GM12875 (cell line): ENCODE data around the gene SHISA5.

Source experiments
- H3K4me3 ChIP-seq: one replicate; pipeline ENCODE4 v1.5.1; 2011; ENCODE audit warnings: low read depth, low read length, control low read depth
- TF ChIP-seq, protein P1 (sequence below): IDR thresholded peaks from 2 replicates; pipeline ENCODE4 v1.5.1; 2011; ENCODE audit warnings: low read depth, mild to moderate bottlenecking, control low read depth, inconsistent platforms, low read length, moderate library complexity, borderline replicate concordance; ENCODE audit not compliant: insufficient read depth

The SHISA5 gene

DNA sequence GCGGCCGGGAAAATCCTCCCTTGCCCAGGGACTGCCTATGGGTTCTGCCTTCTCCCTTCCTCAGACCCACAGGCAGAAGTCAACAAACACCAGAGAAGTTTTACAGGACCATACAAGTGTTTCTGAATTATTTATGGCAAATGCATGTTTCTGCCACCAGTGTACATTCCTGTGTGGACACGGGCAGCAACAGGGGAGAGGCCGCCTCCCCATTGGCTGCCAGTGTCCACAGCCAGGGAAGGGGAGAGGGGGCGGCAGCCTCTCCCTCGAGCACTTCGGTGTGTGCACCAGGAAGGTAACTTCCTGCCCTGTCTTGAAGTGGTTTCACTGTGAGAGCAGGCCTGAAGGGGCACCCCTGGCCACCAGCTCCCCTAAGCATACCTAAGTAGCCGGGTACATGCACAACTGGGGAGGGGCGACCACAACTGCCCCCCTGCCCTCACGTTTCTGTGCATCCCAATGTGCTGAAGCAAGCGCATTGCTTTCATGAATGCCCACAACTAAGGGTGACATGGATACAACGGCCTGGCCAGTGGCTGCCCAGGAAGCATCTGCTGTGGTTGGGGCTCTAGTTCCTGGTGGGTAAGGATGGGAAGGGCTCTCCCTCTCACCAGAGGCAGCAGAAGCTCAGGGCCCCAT lies 14.8 kb upstream of the SHISA5 start:
- TF ChIP-seq, protein P1, sequence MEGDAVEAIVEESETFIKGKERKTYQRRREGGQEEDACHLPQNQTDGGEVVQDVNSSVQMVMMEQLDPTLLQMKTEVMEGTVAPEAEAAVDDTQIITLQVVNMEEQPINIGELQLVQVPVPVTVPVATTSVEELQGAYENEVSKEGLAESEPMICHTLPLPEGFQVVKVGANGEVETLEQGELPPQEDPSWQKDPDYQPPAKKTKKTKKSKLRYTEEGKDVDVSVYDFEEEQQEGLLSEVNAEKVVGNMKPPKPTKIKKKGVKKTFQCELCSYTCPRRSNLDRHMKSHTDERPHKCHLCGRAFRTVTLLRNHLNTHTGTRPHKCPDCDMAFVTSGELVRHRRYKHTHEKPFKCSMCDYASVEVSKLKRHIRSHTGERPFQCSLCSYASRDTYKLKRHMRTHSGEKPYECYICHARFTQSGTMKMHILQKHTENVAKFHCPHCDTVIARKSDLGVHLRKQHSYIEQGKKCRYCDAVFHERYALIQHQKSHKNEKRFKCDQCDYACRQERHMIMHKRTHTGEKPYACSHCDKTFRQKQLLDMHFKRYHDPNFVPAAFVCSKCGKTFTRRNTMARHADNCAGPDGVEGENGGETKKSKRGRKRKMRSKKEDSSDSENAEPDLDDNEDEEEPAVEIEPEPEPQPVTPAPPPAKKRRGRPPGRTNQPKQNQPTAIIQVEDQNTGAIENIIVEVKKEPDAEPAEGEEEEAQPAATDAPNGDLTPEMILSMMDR = no peak
- H3K4me3 ChIP-seq = no peak overlapping the region

DNA sequence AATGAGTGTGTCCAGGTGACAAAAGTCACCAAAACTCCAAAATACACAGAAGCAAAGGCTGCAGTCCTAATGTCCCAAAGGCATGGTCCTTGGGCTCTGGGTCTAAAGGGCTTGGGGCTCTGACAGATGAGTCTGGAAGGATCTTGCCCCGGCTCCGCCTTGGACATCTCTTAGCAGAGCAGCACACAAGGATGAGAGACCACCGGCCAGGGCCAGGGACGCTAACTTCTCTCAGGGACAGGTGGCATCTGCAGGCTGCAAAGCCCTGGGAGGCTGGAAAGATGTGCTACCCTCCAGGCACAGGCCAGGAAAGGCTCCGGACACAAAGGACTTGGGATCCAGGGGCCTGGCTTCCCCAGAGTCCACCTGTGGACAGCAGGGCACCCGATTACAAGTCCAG lies 14.1 kb upstream of the SHISA5 start:
- TF ChIP-seq, protein P1 = no peak
- no peak overlapping the region for H3K4me3 ChIP-seq

DNA sequence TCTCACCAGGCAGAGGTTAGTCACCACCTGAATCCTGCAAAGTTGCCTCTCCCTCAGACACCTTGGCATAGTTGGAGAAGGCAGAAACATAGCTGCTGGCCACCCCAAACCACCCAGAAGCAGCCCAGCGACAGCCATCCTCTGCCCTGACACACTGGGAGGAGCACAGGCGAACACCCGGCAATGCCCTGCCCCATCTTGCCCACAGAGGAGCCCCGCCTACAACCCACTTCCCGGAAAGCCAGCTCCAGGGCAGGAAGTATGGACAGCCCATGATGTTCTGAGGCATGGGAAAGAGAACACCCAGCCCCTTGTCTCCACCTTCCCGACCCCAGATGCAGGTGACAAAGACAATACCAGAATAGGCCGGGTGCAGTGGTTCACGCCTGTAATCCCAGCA lies 12.6 kb upstream of the SHISA5 start:
- TF ChIP-seq, protein P1 = no peak
- H3K4me3 ChIP-seq = no peak overlapping the region

DNA sequence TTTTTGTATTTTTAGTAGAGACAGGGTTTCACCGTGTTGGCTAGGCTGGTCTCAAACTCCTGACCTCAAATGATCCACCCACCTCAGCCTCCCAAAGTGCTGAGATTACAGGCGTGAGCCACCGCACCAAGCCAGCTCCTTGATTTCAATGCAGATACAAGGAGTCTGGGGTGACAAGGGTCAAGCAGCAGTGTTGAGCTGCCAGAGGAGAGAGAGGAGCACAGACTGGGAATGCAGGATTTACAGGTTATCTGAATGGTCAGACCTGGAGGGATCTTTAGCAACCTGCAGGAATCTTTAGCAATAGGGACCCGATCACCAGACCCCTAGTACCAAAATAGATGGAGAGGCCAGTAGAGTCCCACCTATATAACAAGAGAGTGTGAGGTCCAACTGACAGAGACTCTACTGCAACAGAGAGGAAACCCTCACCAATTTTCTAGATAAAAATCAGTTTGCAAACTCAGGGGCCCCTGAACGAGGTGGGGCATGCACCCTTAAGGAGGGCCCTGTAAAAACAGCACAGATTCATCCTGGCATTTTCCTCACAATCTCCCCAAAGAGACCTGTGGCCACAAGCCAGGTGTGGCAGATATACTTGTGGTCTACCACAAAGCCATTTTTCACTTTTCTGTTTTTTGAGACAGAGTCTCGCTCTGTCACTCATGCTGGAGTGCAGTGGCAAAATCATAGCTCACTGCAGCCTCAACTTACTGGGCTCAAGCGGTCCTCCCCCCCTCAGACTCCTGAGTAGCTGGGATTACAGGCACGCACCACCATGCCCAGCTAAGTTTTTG lies 10.7 kb upstream of the SHISA5 start:
- TF ChIP-seq, protein P1 = no peak
- no peak overlapping the region for H3K4me3 ChIP-seq

DNA sequence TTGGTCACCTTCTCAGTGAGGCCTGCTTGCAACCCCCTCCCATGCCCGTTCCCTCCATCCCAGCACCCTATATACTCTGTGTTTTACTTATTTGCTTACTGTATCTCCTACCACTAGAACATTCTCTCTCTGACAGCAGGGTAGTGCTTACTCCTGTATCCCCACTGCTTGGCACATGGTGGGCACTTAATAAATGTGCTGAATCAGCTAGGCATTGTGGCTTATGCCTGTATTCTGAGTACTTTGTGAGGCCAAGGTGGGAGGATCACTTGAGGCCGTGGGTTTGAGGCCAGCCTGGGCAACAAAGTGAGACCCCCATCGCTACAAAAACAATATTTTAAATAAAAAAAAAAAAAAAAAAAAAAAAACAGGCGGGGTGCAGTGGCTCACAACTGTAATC lies 7.6 kb upstream of the SHISA5 start:
- no peak overlapping the region for H3K4me3 ChIP-seq
- TF ChIP-seq, protein P1 = no peak

DNA sequence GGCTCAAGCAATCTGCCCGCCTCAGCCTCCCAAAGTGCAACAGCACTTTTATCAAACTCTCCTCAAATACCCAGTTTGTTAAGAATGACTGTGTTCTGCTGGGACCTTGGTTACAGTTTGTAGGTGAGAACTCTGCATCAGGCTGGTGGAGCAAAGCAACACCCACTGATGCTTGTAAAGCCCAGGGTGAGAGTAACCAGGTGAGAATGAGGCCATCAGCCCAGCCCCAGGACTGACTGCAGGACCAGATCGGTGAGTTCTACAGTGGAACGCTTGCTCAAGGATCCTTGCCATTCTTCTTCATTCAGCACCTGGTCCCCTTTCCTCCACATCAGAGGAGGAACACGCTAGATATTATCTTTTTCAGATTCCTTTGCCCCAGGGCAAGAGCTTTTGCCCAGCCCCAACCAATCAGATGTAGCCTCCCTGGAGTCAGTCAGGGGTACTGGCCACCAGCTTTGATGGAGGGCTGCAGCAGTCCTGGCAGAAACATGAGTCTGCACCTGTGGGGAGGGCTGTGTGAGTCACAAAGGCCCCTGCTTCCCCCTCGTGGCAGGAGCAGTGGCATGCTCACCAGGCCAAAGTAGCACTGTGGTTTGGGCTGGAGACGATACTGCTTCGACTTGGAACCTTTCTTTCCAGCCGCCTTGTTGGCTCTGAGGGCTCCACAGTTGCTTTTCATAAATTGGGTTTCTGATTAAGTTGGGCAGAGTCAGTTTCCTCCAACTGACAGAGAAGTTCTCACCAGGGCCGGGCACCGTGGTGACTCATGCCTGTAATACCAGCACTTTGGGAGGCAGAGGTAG lies 3.5 kb upstream of the SHISA5 start:
- no peak overlapping the region for H3K4me3 ChIP-seq
- TF ChIP-seq, protein P1 = peak; percentile 83

DNA sequence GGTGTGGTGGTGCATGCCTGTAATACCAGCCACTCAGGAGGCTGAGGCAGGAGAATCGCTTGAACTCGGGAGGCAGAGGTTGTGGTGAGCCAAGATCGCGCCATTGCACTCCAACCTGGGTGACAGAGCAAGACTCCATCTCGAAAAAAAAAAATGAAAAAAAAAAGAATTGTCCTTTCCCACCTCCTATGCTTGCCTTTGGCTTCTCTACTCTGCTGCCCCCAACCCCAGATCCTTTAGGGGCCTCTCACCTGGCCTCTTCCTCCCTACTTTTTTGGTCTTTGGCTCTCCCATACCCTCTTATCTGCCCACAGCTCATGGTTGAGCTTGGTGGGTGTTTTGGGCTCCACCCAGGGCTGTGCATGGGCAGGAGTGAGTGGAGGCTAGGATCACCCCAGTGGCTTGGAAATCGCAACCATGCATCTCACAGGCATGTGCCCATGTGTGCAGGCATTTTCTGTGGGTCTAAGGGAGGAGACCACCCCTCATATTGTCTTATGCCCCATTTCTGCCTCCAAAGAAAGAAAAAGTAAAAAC lies 2.1 kb upstream of the SHISA5 start:
- TF ChIP-seq, protein P1 = no peak
- H3K4me3 ChIP-seq = no peak overlapping the region
